Fibroblast of the aortic adventitia (primary cell): ENCODE measurements around the gene LRFN2. TPM values are rescaled to one million over a fixed set of nuclear protein-coding genes. Genes with fewer than 3 reads are reported as not detected.

ENCODE experiments used
- DNase-seq: peaks from one replicate; pipeline ENCODE4 v3.0.0-alpha.2; 2010; ENCODE audit warnings: low read depth
- H3K4me3 ChIP-seq: 2 replicates; pipeline ENCODE4 v1.5.1; 2011; ENCODE audit warnings: low read depth, mild to moderate bottlenecking, control low read depth, low read length, moderate library complexity
- total RNA-seq: library from RNA; depleted of rRNA; stranded (reverse); fragments of >200 nt; gene quantifications from 2 replicates; pipeline ENCODE4 v1.2.3, GENCODE V29; 2012; ENCODE audit warnings: low replicate concordance
- TF ChIP-seq, protein P1 (sequence below): IDR thresholded peaks from 2 replicates; pipeline ENCODE4 v1.5.1; 2011; ENCODE audit warnings: mild to moderate bottlenecking, low read length, control low read depth, inconsistent platforms; ENCODE audit not compliant: insufficient read depth

LRFN2 gene
- total RNA-seq, 1 donor = not detected

GRCh38 chr6:40422046-40422445 lies 165.1 kb downstream of the LRFN2 start:
- H3K4me3 ChIP-seq = no peak overlapping the region
- no peak for DNase-seq
- TF ChIP-seq, protein P1, sequence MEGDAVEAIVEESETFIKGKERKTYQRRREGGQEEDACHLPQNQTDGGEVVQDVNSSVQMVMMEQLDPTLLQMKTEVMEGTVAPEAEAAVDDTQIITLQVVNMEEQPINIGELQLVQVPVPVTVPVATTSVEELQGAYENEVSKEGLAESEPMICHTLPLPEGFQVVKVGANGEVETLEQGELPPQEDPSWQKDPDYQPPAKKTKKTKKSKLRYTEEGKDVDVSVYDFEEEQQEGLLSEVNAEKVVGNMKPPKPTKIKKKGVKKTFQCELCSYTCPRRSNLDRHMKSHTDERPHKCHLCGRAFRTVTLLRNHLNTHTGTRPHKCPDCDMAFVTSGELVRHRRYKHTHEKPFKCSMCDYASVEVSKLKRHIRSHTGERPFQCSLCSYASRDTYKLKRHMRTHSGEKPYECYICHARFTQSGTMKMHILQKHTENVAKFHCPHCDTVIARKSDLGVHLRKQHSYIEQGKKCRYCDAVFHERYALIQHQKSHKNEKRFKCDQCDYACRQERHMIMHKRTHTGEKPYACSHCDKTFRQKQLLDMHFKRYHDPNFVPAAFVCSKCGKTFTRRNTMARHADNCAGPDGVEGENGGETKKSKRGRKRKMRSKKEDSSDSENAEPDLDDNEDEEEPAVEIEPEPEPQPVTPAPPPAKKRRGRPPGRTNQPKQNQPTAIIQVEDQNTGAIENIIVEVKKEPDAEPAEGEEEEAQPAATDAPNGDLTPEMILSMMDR = no peak

DNA sequence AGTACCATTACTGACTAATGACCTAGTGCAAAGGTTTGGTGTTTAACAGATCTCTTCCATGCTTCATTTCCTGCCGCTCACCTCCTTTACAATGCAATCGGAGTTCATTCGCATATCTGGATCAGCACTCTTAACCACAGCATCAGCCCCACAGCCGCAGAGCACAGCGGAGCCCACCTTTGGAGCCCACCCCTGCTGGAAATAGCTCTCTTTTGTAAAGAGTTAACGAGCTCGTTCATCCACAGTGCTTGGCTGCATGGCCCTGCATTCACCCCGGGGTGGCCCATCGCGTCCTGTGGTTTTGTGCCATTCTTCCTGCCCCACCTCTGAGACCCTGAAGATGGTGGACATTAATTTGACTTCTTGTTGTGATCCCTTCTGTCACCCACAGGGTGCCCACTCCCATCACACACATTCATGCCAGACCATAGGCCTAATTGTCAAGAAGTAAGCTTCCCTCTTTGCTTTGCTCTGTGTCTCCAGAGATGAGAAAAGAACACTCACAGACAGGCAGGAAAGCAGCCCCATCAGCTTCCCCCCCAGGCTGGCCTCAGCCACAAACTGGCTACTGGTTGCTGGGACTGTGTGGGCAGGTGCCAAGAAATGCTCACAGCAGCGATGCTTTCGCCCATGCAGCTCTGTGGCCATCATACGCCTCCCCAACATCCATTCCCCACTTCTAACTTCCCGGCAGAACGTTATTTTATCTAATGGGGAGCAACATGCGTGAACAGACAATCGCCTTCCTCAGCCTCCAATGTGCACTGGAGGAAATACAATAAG lies 167.0 kb downstream of the LRFN2 start:
- H3K4me3 ChIP-seq = no peak overlapping the region
- no peak for DNase-seq
- TF ChIP-seq, protein P1 = no peak

DNA sequence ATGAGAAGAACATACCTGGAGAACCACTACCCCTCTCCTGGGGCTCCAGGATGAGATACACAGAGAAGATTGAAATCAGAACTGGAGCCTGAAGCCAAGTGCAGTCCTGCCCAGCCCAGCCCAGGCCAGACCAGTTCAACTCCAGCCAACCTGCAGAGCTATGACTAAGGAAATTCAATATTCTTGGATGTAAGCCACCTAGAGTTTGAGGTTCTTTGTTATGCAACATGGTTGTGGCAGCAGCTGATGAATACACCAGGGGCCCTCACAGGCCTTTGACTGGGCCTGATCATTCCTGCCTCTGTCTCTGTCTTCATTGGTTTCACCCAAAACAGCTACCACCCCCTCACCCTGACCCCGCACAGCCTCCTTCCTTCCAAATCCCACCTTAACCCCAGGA lies 167.8 kb downstream of the LRFN2 start:
- no peak overlapping the region for H3K4me3 ChIP-seq
- peak; percentile 12 for DNase-seq
- TF ChIP-seq, protein P1 = no peak

DNA sequence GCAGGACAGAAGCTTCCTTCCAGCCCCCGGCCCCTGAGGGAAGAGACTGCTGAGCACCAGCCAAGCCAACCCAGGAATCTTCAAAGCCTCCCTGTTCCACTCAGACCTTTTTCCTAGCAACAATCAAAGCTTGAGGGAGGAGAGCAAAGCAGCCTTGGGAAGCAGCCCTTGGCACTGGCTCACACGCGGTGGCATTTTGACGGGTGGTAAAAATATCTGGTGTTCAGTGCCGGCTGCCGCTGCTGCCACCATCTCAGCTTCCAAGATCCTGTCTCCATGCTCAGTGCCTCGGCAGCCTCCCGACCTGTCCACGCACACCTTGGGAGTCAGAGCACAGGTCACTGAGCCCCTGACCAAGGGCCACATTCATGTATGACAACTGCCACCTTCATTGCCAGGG lies 170.1 kb downstream of the LRFN2 start:
- H3K4me3 ChIP-seq = no peak overlapping the region
- TF ChIP-seq, protein P1 = no peak
- DNase-seq = no peak

GRCh38 chr6:40414617-40415016 lies 172.5 kb downstream of the LRFN2 start:
- no peak for DNase-seq
- no peak overlapping the region for H3K4me3 ChIP-seq
- TF ChIP-seq, protein P1 = no peak

- H3K4me3 ChIP-seq = no peak overlapping the region
- TF ChIP-seq, protein P1 = no peak
- no peak for DNase-seq
Measured at GRCh38 chr6:40413239-40413638, 173.9 kb downstream of the LRFN2 start.

- TF ChIP-seq, protein P1 = no peak
- no peak for DNase-seq
- no peak overlapping the region for H3K4me3 ChIP-seq
Measured at GRCh38 chr6:40411881-40412280, 175.3 kb downstream of the LRFN2 start.
